GM23248 (cell line): ENCODE results near the gene NLRC5.

Source experiments
- EZH2 ChIP-seq: fragments of 200-600 bp; sonication (generic); IDR thresholded peaks from 2 replicates; pipeline ENCODE4 v1.6.1; 2018; ENCODE audit warnings: antibody characterized with exemption, mild to moderate bottlenecking; ENCODE audit not compliant: insufficient read depth, poor library complexity, severe bottlenecking
- EZH2phosphoT487 ChIP-seq: fragments of 200-600 bp; sonication (generic); IDR thresholded peaks from 2 replicates; pipeline ENCODE4 v1.6.1; 2018; ENCODE audit warnings: antibody characterized with exemption, moderate library complexity, mild to moderate bottlenecking, low read depth; ENCODE audit not compliant: insufficient read depth

DNA sequence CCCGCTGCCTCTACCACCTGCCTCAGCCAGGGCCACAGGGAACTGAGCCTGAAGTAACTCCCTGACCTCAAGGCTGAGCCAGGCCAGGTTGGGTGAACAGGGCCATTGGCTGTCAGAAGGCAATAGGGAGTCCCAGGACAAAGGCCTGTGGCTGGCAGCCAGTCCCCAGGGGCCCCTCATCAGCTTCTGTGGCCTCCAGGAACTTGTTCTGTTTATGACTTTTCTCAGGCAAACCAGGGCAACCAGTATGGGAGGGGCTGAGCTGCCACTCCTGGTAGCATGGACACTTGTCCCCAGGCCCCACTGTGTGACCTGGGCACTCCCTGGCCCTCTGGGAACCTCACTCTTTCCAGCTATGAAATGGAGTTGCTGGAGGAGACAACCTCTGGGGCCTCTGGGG, 143.1 kb downstream of the NLRC5 start:
- TF ChIP-seq EZH2: no peak
- TF ChIP-seq EZH2phosphoT487: no peak
